OCI-LY1 (cell line): Measurements from ENCODE around the gene MAGI1.

ENCODE experiments used
- EZH2 ChIP-seq: fragments of 200-600 bp; sonication (generic), shearing (Covaris generic); IDR thresholded peaks from 2 replicates; pipeline ENCODE4 v1.8.0; 2017; ENCODE audit warnings: borderline replicate concordance, mixed run types, mild to moderate bottlenecking, antibody characterized with exemption, low read length, moderate library complexity, mixed read lengths
- TF ChIP-seq, protein P1 (sequence below): fragments of 200-600 bp; sonication (generic), shearing (Covaris generic); IDR thresholded peaks from 2 replicates; pipeline ENCODE4 v1.5.1; 2017; ENCODE audit warnings: mild to moderate bottlenecking, antibody characterized with exemption, low read length, moderate library complexity, mixed read lengths

DNA sequence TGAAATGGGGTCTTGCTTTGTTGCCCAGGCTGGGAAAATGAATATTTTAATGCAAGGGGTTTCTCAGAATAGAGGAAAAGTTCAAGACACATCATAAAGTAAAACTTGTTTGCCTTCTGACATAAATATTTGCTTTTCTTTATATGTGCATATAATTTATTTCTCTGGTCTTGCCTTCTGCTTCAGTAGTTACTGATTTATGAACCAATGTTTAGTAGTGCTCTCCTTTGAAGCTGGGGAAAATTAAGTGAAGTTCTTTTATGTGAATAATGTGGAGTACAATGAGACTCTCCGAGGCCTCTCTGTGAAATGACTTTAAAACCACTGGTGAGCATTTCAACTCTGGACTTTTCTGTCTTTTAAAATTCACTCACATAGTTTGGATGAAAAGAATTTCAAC lies 55.6 kb downstream of the MAGI1 start:
- TF ChIP-seq, protein P1, sequence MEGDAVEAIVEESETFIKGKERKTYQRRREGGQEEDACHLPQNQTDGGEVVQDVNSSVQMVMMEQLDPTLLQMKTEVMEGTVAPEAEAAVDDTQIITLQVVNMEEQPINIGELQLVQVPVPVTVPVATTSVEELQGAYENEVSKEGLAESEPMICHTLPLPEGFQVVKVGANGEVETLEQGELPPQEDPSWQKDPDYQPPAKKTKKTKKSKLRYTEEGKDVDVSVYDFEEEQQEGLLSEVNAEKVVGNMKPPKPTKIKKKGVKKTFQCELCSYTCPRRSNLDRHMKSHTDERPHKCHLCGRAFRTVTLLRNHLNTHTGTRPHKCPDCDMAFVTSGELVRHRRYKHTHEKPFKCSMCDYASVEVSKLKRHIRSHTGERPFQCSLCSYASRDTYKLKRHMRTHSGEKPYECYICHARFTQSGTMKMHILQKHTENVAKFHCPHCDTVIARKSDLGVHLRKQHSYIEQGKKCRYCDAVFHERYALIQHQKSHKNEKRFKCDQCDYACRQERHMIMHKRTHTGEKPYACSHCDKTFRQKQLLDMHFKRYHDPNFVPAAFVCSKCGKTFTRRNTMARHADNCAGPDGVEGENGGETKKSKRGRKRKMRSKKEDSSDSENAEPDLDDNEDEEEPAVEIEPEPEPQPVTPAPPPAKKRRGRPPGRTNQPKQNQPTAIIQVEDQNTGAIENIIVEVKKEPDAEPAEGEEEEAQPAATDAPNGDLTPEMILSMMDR: no peak
- TF ChIP-seq EZH2: no peak
